Measurements from ENCODE around the gene MRPS18A. TPM values are rescaled to one million over a fixed set of nuclear protein-coding genes. Genes with fewer than 3 reads are reported as not detected.

MRPS18A gene
- total RNA-seq, 1 experiment from 2014 or later, result 54.8 TPM

DNA sequence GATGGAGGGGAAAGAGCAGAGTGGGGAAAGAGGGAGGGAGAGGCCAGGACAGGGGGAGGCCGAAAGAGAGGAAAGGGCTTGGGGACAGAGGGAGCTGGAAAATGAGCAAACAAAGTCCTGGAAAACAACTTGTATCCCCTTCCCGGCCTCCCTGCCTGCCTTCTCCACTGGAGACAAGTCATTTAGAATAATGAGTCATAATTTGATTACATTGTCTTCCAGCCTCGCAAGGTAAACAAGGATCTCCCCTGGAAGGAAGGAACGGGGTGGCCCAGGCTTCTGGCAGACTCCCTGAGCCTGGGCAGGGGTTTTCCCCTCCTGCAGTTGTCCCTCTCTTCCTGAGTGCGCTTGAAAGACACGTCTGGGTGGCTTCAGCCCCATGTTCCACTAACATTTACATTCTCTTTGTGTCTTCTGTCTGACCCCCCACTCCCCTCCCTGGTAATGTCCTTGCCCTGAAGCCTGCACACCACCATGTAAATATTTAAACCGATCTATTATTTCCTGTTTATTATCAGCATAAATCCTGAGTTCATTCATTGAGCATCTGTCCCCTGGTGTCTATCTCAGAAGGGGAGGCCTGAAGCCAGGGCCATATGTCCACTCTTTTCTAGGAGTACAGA lies 12.1 kb upstream of the MRPS18A start:
- peak overlapping the region; percentile 7; the same call in 1 of the 2 replicates for H3K4me3 ChIP-seq
- BruUV-seq (replicated peaks), result no TSS peak
- no peaks in the 10 kb centered on the region for H3K27me3 ChIP-seq (ENCODE audit: insufficient read depth, low read depth)
- TF ChIP-seq, protein P1, sequence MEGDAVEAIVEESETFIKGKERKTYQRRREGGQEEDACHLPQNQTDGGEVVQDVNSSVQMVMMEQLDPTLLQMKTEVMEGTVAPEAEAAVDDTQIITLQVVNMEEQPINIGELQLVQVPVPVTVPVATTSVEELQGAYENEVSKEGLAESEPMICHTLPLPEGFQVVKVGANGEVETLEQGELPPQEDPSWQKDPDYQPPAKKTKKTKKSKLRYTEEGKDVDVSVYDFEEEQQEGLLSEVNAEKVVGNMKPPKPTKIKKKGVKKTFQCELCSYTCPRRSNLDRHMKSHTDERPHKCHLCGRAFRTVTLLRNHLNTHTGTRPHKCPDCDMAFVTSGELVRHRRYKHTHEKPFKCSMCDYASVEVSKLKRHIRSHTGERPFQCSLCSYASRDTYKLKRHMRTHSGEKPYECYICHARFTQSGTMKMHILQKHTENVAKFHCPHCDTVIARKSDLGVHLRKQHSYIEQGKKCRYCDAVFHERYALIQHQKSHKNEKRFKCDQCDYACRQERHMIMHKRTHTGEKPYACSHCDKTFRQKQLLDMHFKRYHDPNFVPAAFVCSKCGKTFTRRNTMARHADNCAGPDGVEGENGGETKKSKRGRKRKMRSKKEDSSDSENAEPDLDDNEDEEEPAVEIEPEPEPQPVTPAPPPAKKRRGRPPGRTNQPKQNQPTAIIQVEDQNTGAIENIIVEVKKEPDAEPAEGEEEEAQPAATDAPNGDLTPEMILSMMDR (conservative IDR thresholded peaks at IDR 0.05), result no peak
- TF ChIP-seq EZH2 (IDR thresholded peaks at IDR 0.05; ENCODE audit: low read depth), result no peak
- no peaks in the 10 kb centered on the region for H3K9me2 ChIP-seq (ENCODE audit: insufficient read depth)
- ChIA-PET POLR2A (ENCODE audit: unreplicated experiment) (no interaction called here), CTCF (interaction anchor here (1.1 kb wide), 1 partner anchor 35 kb away, joined by 4 read pairs; no protein-coding TSS in a partner anchor)
- peak overlapping the region; percentile 70 for H3K4me2 ChIP-seq
- DNase-seq, result peak; percentile 57 to 84
- H3K79me2 ChIP-seq (ENCODE audit: low read depth), result no peaks in the 10 kb centered on the region
- no peaks in the 10 kb centered on the region for H3K9me3 ChIP-seq (ENCODE audit: insufficient read depth, low read depth)
- H4K20me1 ChIP-seq (ENCODE audit: insufficient read depth), result no peaks in the 10 kb centered on the region
- H2AFZ ChIP-seq, result no peak overlapping the region
- H3K36me3 ChIP-seq (ENCODE audit: low read depth), result no peaks in the 10 kb centered on the region
- intact Hi-C loops (cut with micrococcal nuclease; ENCODE audit: unreplicated experiment), result loop anchor here (2.0 kb wide), 1 partner anchor 31 kb away; no protein-coding TSS in a partner anchor
- peaks cover 55% of the 10 kb centered on the region for H3F3A ChIP-seq (ENCODE audit: insufficient read depth, low read depth)
- peak overlapping the region; percentile 78 for H3K27ac ChIP-seq
- peaks cover 84% of the 10 kb centered on the region for H3K4me1 ChIP-seq (replicated peaks; ENCODE audit: insufficient read depth)

DNA sequence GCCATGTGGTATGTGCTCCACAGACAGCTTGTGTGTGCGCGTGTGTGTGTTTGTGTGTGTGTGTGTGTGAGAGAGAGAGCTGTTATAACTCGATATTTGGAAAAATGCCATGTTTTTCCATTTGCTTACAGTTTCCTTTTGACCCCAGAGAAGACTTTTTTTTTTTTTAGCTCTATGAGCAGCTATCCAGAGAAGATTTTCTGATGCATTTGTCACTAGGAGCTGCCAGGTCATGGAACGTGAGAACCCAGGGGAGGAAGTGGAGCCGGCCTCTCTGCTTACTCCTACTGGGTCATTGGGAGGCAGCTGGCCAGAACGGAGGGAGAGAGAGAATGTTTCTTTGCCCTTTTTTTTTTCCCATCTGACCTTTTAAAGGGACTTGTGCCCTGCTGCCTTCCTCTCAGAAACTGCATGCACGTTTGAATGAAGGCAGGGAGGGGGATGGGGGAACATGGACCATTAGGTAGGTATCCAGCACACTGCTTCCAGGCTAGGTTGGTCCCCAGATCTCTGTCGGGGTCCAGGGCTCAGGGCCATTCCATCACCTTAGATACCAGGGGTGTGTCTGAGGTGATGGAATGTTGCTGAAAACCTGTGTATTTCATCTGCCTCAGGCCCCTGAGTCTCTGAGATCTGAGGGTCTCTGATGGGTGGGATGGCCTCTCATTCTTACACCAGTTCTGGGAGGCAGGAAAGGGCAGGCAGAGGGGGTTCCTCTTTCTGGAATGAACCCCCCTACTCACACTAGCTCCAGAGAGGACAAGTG lies 11.2 kb upstream of the MRPS18A start:
- Histone ChIP-seq H3K27ac (peak overlapping the region; percentile 78), H3K9me2 (ENCODE audit: insufficient read depth) (no peaks in the 10 kb centered on the region), H2AFZ (no peak overlapping the region), H3K4me3 (no peak overlapping the region; the same call in 1 of the 2 replicates), H3F3A (ENCODE audit: insufficient read depth, low read depth) (peaks cover 48% of the 10 kb centered on the region), H3K4me2 (peak overlapping the region; percentile 70), H3K9me3 (ENCODE audit: insufficient read depth, low read depth) (no peaks in the 10 kb centered on the region), H3K79me2 (ENCODE audit: low read depth) (no peaks in the 10 kb centered on the region), H3K36me3 (ENCODE audit: low read depth) (no peaks in the 10 kb centered on the region), H3K4me1 (replicated peaks; ENCODE audit: insufficient read depth) (peaks cover 77% of the 10 kb centered on the region), H3K27me3 (ENCODE audit: insufficient read depth, low read depth) (no peaks in the 10 kb centered on the region), H4K20me1 (ENCODE audit: insufficient read depth) (no peaks in the 10 kb centered on the region)
- intact Hi-C loops (cut with micrococcal nuclease; ENCODE audit: unreplicated experiment), result loop anchor here (2.0 kb wide), 1 partner anchor 30 kb away; no protein-coding TSS in a partner anchor
- peak; percentile 51 to 53 for DNase-seq
- TF ChIP-seq, protein P1 (conservative IDR thresholded peaks at IDR 0.05), result no peak
- no peak for TF ChIP-seq EZH2 (IDR thresholded peaks at IDR 0.05; ENCODE audit: low read depth)
- BruUV-seq (replicated peaks), result no TSS peak
- POLR2A ChIA-PET (ENCODE audit: unreplicated experiment), result no interaction called here
- CTCF ChIA-PET, result interaction anchor here (1.1 kb wide), 1 partner anchor 34 kb away, joined by 4 read pairs; no protein-coding TSS in a partner anchor

DNA sequence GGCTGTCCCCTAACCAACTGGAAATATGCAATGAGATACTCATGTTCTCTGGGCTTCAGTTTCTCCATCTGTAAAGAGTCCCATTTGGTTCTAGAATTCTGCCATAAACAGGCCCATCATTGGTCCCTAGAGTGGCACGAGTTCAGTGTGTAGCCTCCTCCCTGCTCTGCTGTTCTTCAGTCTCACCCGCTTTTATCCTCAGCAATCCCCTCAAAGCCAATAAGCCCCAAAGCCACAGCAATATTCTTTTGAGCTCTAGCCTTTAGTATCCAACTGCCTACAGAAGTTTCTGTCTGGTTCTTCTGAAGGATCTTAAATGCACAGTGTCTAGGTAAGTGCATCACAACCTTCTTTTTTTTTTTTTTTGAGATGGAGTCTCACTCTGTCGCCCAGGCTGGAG lies 9.8 kb upstream of the MRPS18A start:
- H3K9me3 ChIP-seq (ENCODE audit: insufficient read depth, low read depth), result no peaks in the 10 kb centered on the region
- H3K4me1 ChIP-seq (replicated peaks; ENCODE audit: insufficient read depth), result peaks cover 68% of the 10 kb centered on the region
- no peaks in the 10 kb centered on the region for H3K27me3 ChIP-seq (ENCODE audit: insufficient read depth, low read depth)
- H3F3A ChIP-seq (ENCODE audit: insufficient read depth, low read depth), result peaks cover 37% of the 10 kb centered on the region
- H3K27ac ChIP-seq, result no peak overlapping the region
- no peak overlapping the region for H3K4me3 ChIP-seq
- TF ChIP-seq EZH2 (IDR thresholded peaks at IDR 0.05; ENCODE audit: low read depth), result no peak
- TF ChIP-seq, protein P1 (conservative IDR thresholded peaks at IDR 0.05), result no peak
- DNase-seq, result no peak
- no TSS peak for BruUV-seq (replicated peaks)
- H4K20me1 ChIP-seq (ENCODE audit: insufficient read depth), result no peaks in the 10 kb centered on the region
- no peaks in the 10 kb centered on the region for H3K36me3 ChIP-seq (ENCODE audit: low read depth)
- H2AFZ ChIP-seq, result no peak overlapping the region
- H3K79me2 ChIP-seq (ENCODE audit: low read depth), result no peaks in the 10 kb centered on the region
- intact Hi-C loops (cut with micrococcal nuclease; ENCODE audit: unreplicated experiment), result no loop called here
- H3K9me2 ChIP-seq (ENCODE audit: insufficient read depth), result no peaks in the 10 kb centered on the region
- POLR2A ChIA-PET (ENCODE audit: unreplicated experiment), result interaction anchor here (0.6 kb wide), 1 partner anchor 10 kb away, joined by 4 read pairs; the partner anchor contains the start of gene MRPS18A
- no peak overlapping the region for H3K4me2 ChIP-seq
- CTCF ChIA-PET, result no interaction called here

Data from PC-9 (cell line).